K562 (cell line): ENCODE results near the gene FAM219A. TPM values are rescaled to one million over a fixed set of nuclear protein-coding genes. Genes with fewer than 3 reads are reported as not detected.

Source experiments
- ATAC-seq: fragments of 200-7000 bp; cut with Tn5 transposase; 3 replicates; pipeline ENCODE4 v1.9.1; 2020; ENCODE audit warnings: moderate library complexity
- BruUV-seq: library from RNA; stranded (reverse); fragments of 400-500 nt; replicated peaks from 2 replicates; lab custom pipeline; 2021; lab: Mats Ljungman, UMichigan
- CTCF ChIA-PET: fragments of 300-600 bp; formaldehyde crosslinking; extraction: SDS; loops from one replicate; lab custom pipeline; 2021; ENCODE audit warnings: low intra/inter-chr PET ratio; lab: Yijun Ruan, JAX
- POLR2A ChIA-PET: fragments of 300-600, 350-650 bp; sonication (Branson Sonifier 250); formaldehyde crosslinking; extraction: SDS; loops from one replicate; lab custom pipeline; 2021; ENCODE audit warnings: antibody characterized with exemption, inconsistent platforms; lab: Yijun Ruan, JAX
- DNase-seq, 4 experiments: peaks; one replicate each; pipeline versions ENCODE4 v3.0.0 to v3.0.0-alpha.2; 2011 to 2018; ENCODE audit warnings: low spot score in 3 of 4, mixed read lengths in 3 of 4; ENCODE audit errors: extremely low read depth in 1 of 4
- FAIRE-seq: peaks from 2 replicates; lab custom pipeline; 2011; peaks lifted over from hg19 to GRCh38; lab: Jason Lieb, UNC
- H2AFZ ChIP-seq: 2 replicates; pipeline ENCODE4 v1.6.0; 2011; ENCODE audit warnings: low read depth, low read length, control low read depth, inconsistent platforms
- H3K27ac ChIP-seq: fragments of 200-600 bp; 3 replicates; pipeline ENCODE4 v1.8.0; 2011; ENCODE audit warnings: low read depth, mild to moderate bottlenecking, control low read depth, inconsistent platforms, low read length, moderate library complexity, mixed read lengths; ENCODE audit errors: extremely low read depth
- H3K27me3 ChIP-seq, 2 experiments: fragments of 300-600 bp in 1 of 2; 2 replicates in 1 of 2; 3 replicates in 1 of 2; pipeline versions ENCODE4 v1.6.0 to v1.8.0; 2011; ENCODE audit warnings: inconsistent platforms in 2 of 2, low read length in 2 of 2, mild to moderate bottlenecking in 1 of 2, mixed read lengths in 1 of 2, moderate library complexity in 1 of 2; ENCODE audit not compliant: control insufficient read depth in 2 of 2, insufficient read depth in 2 of 2
- H3K36me3 ChIP-seq: fragments of 300-600 bp; 3 replicates; pipeline ENCODE4 v1.8.0; 2011; ENCODE audit warnings: mild to moderate bottlenecking, low read length, inconsistent platforms; ENCODE audit not compliant: control insufficient read depth, insufficient read depth
- H3K4me1 ChIP-seq, 2 experiments: fragments of 200-600 bp in 1 of 2; replicated peaks in 1 of 2; 2 replicates in 1 of 2; 3 replicates in 1 of 2; pipeline versions ENCODE4 v1.5.1 to v1.8.0; 2011; ENCODE audit warnings: inconsistent platforms in 2 of 2, low read length in 2 of 2, mild to moderate bottlenecking in 1 of 2, mixed read lengths in 1 of 2, moderate library complexity in 1 of 2; ENCODE audit not compliant: control insufficient read depth in 2 of 2, insufficient read depth in 2 of 2
- H3K4me2 ChIP-seq: 2 replicates; pipeline ENCODE4 v1.6.1; 2011; ENCODE audit warnings: low read length, control low read depth, inconsistent platforms, mixed read lengths; ENCODE audit not compliant: insufficient read depth
- H3K4me3 ChIP-seq: fragments of 200-600 bp; sonication (generic), shearing (Covaris generic); 2 replicates; pipeline ENCODE4 v1.5.1; 2016; ENCODE audit warnings: control low read depth, inconsistent platforms
- H3K79me2 ChIP-seq: fragments of 200-600 bp; 3 replicates; pipeline ENCODE4 v1.8.0; 2011; ENCODE audit warnings: low read length, inconsistent platforms; ENCODE audit not compliant: control insufficient read depth, insufficient read depth
- H3K9ac ChIP-seq, 2 experiments: 2 replicates each; pipeline versions ENCODE4 v1.6.0 to v1.6.1; 2011; ENCODE audit warnings: low read depth in 2 of 2, low read length in 2 of 2, control low read depth in 1 of 2, inconsistent platforms in 1 of 2, mild to moderate bottlenecking in 1 of 2, mixed read lengths in 1 of 2; ENCODE audit not compliant: insufficient read depth in 1 of 2
- H3K9me1 ChIP-seq: one replicate; pipeline ENCODE4 v1.6.0; 2011; ENCODE audit warnings: inconsistent platforms, mild to moderate bottlenecking, low read length, moderate library complexity; ENCODE audit not compliant: control insufficient read depth, insufficient read depth
- H3K9me3 ChIP-seq: replicated peaks from 2 replicates; pipeline ENCODE4 v1.5.1; 2011; ENCODE audit warnings: low read depth, low read length, inconsistent platforms; ENCODE audit not compliant: control insufficient read depth, insufficient read depth
- H4K20me1 ChIP-seq: replicated peaks from 2 replicates; pipeline ENCODE4 v1.6.1; 2011; ENCODE audit warnings: low read length, inconsistent platforms, mixed read lengths; ENCODE audit not compliant: control insufficient read depth, insufficient read depth
- ATF1 ChIP-seq, 2 experiments: fragments of 450-650 bp in 1 of 2; IDR thresholded peaks; 2 replicates each; pipeline ENCODE4 v1.6.1; 2016; ENCODE audit warnings: missing compliant biosample characterization in 1 of 2, missing genetic modification characterization in 1 of 2
- E4F1 ChIP-seq: fragments of 250-450 bp; sonication (Bioruptor Pico); IDR thresholded peaks from 2 replicates; pipeline ENCODE4 v1.5.0; 2021; ENCODE audit warnings: mild to moderate bottlenecking, borderline replicate concordance
- FOXP4 ChIP-seq: sonication (generic); formaldehyde crosslinking; IDR thresholded peaks from 2 replicates; pipeline ENCODE4 v1.8.0; 2022; ENCODE audit warnings: mild to moderate bottlenecking, missing genetic modification reagents, borderline replicate concordance
- GTF2B ChIP-seq: IDR thresholded peaks from 2 replicates; pipeline ENCODE4 v1.6.1; 2011; ENCODE audit not compliant: insufficient read length; ENCODE audit errors: extremely low read depth
- KDM1A ChIP-seq, 2 experiments: fragments of 450-650 bp; IDR thresholded peaks; 2 replicates each; pipeline ENCODE4 v1.6.1; 2016; ENCODE audit warnings: mild to moderate bottlenecking in 2 of 2
- NEUROD1 ChIP-seq: fragments of 150-350 bp; IDR thresholded peaks from 2 replicates; pipeline ENCODE4 v1.6.1; 2014; ENCODE audit warnings: borderline replicate concordance, low read length, low read depth; ENCODE audit not compliant: partially characterized antibody
- NR2F6 ChIP-seq: fragments of 450-650 bp; formaldehyde crosslinking; IDR thresholded peaks from 2 replicates; pipeline ENCODE4 v1.4.0; 2020; ENCODE audit warnings: mild to moderate bottlenecking
- POLR2AphosphoS5 ChIP-seq: IDR thresholded peaks from 2 replicates; pipeline ENCODE4 v1.6.1; 2011; ENCODE audit warnings: mild to moderate bottlenecking, low read depth, low read length, moderate library complexity; ENCODE audit not compliant: control insufficient read depth, insufficient read depth
- RBM22 ChIP-seq: fragments of 200-400 bp; formaldehyde crosslinking; IDR thresholded peaks from 2 replicates; pipeline ENCODE4 v1.6.1; 2018; ENCODE audit warnings: low read length, low read depth; ENCODE audit not compliant: poor library complexity, severe bottlenecking
- RFX7 ChIP-seq: fragments of 250-450 bp; sonication (Bioruptor Pico); IDR thresholded peaks from 2 replicates; pipeline ENCODE4 v1.5.1; 2021; ENCODE audit warnings: mild to moderate bottlenecking
- SNRNP70 ChIP-seq: fragments of 200-400 bp; formaldehyde crosslinking; optimal IDR thresholded peaks from 2 replicates; pipeline ENCODE3; 2017; ENCODE audit warnings: low read depth, low read length
- SOX6 ChIP-seq: fragments of 450-650 bp; IDR thresholded peaks from 2 replicates; pipeline ENCODE4 v1.6.1; 2014; ENCODE audit warnings: mild to moderate bottlenecking
- ZBTB17 ChIP-seq: fragments of 450-650 bp; formaldehyde crosslinking; IDR thresholded peaks from 2 replicates; pipeline ENCODE4 v1.4.0; 2020; ENCODE audit warnings: mild to moderate bottlenecking
- ZNF133 ChIP-seq: fragments of 250-450 bp; sonication (Bioruptor Pico); IDR thresholded peaks from 2 replicates; pipeline ENCODE4 v1.4.0; 2020; ENCODE audit warnings: mild to moderate bottlenecking
- ZNF175 ChIP-seq: fragments of 200-800 bp; sonication (Bioruptor generic); IDR thresholded peaks from 2 replicates; pipeline ENCODE4 v1.6.1; 2016; ENCODE audit warnings: low read depth, mild to moderate bottlenecking, missing genetic modification characterization, missing compliant biosample characterization
- ZNF263 ChIP-seq: sonication (generic); formaldehyde crosslinking; IDR thresholded peaks from 2 replicates; pipeline ENCODE4 v1.8.0; 2022; ENCODE audit warnings: mild to moderate bottlenecking, missing genetic modification reagents, borderline replicate concordance
- WGBS: fragments of 100-300 bp; shearing (Covaris generic); methylation state at CpG from one replicate; pipeline ENCODE4 v1.1.6; 2016; ENCODE audit warnings: low coverage, mixed read lengths; ENCODE audit not compliant: insufficient coverage; ENCODE audit errors: missing lambda C conversion rate; 5-methylcytosine and 5-hydroxymethylcytosine counted together
- in situ Hi-C: fragments of 300-500 bp; cut with MboI; formaldehyde crosslinking; loops from 4 replicates; pipeline ENCODE4 v1.15.0; 2018; ENCODE audit warnings: inconsistent platforms, mixed read lengths
- intact Hi-C: fragments of 100-400 bp; cut with micrococcal nuclease; formaldehyde crosslinking; loops from 2 replicates; pipeline ENCODE4 v1.14.2; 2022
- polyA plus RNA-seq, 8 experiments: library from polyadenylated mRNA; depleted of rRNA in 4 of 8; stranded (reverse) in 5 of 8; unstranded in 3 of 8; fragments of >200 nt; fragmentation: Nextera tagmentation in 2 of 8; fragmentation: Illumina TruSeq in 1 of 8; extraction: Ambion mirVana in 2 of 8; extraction: Trizol in 1 of 8; gene quantifications; 2 replicates each; pipeline versions ENCODE4 v1.2.1 to v1.2.3, GENCODE V29; 2011 to 2014; ENCODE audit warnings: inconsistent platforms in 1 of 8, missing spikeins in 1 of 8
- total RNA-seq, 7 experiments: library from RNA; depleted of rRNA in 6 of 7; stranded (reverse); fragments of >200 nt in 6 of 7; fragmentation: Illumina TruSeq in 2 of 7; extraction: Trizol in 2 of 7; gene quantifications; 2 replicates each; pipeline versions ENCODE4 v1.2.1 to v1.2.3, GENCODE V29; 2011 to 2021; ENCODE audit warnings: low replicate concordance in 1 of 7

The FAM219A gene
- total and polyA plus RNA-seq, 9 of the 15 experiments (the other 6 are each of a cell fraction or from before 2014, with no cell fraction given), result 0.63 to 8.6 (median 2.9) TPM

- TF ChIP-seq NEUROD1, result no peak
- no peak for TF ChIP-seq KDM1A (IDR thresholded peaks at IDR 0.05)
- no peak for TF ChIP-seq ZNF133 (CRISPR knock-in tag)
- TF ChIP-seq SOX6, result no peak
- no peak for TF ChIP-seq RBM22
Observed at GRCh38 chr9:34382054-34382453, 76.3 kb downstream of the FAM219A start (continued).

GRCh38 chr9:34381323-34381722, 77.0 kb downstream of the FAM219A start:
- no peaks in the 10 kb centered on the region for H3K9me1 ChIP-seq
- no peak for ATAC-seq
- 75% methylated on average over 14 of the region's 17 CpGs for WGBS
- ChIA-PET POLR2A (no interaction called here), CTCF (no interaction called here)
- no TSS peak for BruUV-seq
- in situ Hi-C loops, result no loop called here
- no peak for DNase-seq
- FAIRE-seq, result no peak
- H3K27me3 ChIP-seq, result no peaks in the 10 kb centered on the region
- H4K20me1 ChIP-seq, result no peaks in the 10 kb centered on the region
- peak overlapping the region; percentile 73 for H3K4me2 ChIP-seq
- peak overlapping the region; percentile 86 for H2AFZ ChIP-seq
- H3K27ac ChIP-seq, result no peak overlapping the region; the same call in 2 of the 3 replicates
- H3K4me1 ChIP-seq, result peaks cover 9 to 33% of the 10 kb centered on the region in 2 experiments; a peak in 4 of 5 replicates
- H3K36me3 ChIP-seq, result no peaks in the 10 kb centered on the region
- intact Hi-C loops, result no loop called here
- no peaks in the 10 kb centered on the region for H3K79me2 ChIP-seq
- no peak overlapping the region for H3K4me3 ChIP-seq
- peak overlapping the region in 1 of 2 experiments; percentile 43; a peak in 2 of 4 replicates for H3K9ac ChIP-seq
- no peaks in the 10 kb centered on the region for H3K9me3 ChIP-seq
- TF ChIP-seq POLR2AphosphoS5 (no peak), SNRNP70 (no peak), ZNF263 (CRISPR knock-in tag) (no peak), ZBTB17 (CRISPR knock-in tag) (no peak), NR2F6 (no peak), GTF2B (no peak), ZNF175 (CRISPR knock-in tag) (no peak), FOXP4 (CRISPR knock-in tag) (no peak), RFX7 (CRISPR knock-in tag) (no peak), E4F1 (CRISPR knock-in tag) (no peak), ATF1 (CRISPR knock-in tag; IDR thresholded peaks at IDR 0.05) (no peak), ATF1 (tag; IDR thresholded peaks at IDR 0.05) (no peak)
